GM10248 (cell line): ENCODE data around the gene SYT9.
"Not testable (repeated sequence)": the region's sequence is repeated elsewhere in the genome, so short reads cannot be mapped to it uniquely, and the experiment has no call there.

Source experiments
- CTCF ChIA-PET: fragments of 300-600 bp; sonication (Branson Sonifier 250); formaldehyde crosslinking; extraction: SDS; loops from one replicate; lab custom pipeline; 2021; ENCODE audit warnings: antibody characterized with exemption; lab: Yijun Ruan, JAX
- POLR2A ChIA-PET: fragments of 350-650 bp; sonication (Branson Sonifier 250); formaldehyde crosslinking; extraction: SDS; loops from one replicate; lab custom pipeline; 2020; ENCODE audit warnings: antibody characterized with exemption; lab: Yijun Ruan, JAX
- DNase-seq: peaks from one replicate; pipeline ENCODE4 v3.0.0; 2012; ENCODE audit errors: extremely low spot score
- CTCF ChIP-seq: IDR thresholded peaks from 2 replicates; pipeline ENCODE4 v1.5.1; 2012; ENCODE audit warnings: mild to moderate bottlenecking, low read depth; ENCODE audit errors: extremely low read depth, missing control alignments, control extremely low read depth

SYT9 gene

DNA sequence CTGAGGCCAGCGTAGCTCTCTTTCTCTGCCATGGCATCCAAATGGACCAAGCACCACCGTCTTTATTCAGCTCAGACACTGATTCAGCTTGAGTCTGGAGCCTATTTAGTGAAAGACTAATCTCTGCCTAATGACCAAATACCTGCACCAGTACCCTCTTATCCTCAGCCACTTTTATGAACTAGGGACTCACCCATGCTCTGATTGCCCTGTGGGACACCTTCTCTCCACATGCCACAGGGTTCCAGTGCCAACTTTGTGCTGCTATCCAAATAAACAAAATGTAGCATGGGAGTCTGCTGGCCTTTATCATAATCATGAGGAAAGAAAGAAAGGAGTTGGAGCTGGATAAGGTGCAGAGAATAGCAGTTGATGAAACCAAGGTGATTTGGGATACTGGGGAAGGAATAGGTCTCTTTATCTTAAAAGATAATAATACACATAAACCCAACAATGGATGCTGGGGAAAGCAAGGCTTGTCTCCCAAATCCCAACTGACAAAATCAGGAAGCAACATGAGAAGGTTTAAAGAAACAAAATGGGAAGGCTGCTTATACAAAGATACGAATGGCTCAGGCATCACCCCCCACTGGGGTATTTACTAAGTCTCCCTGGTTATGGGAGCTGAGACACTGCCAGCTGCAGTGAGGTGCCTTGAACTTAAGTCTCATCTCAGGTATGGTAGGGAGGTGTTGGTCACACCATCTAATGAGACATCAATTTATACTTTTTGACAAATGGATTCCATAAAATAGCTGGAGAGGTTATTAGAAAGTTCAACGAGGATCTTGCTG, 63.3 kb downstream of the SYT9 start:
- ChIA-PET POLR2A (no interaction called here), CTCF (interaction anchor here (1.2 kb wide), 1 partner anchor 36 kb away, joined by 3 read pairs; no protein-coding TSS in a partner anchor)
- no peak for TF ChIP-seq CTCF
- DNase-seq = no peak

- TF ChIP-seq CTCF = no peak
- DNase-seq = no peak
- ChIA-PET CTCF (interaction anchor here (1.0 kb wide), 2 partner anchors 16 to 19 kb away, joined by 3 read pairs; no protein-coding TSS in a partner anchor), POLR2A (no interaction called here)
These were observed 67.8 kb downstream of the SYT9 start for GRCh38 chr11:7319501-7319900.

GRCh38 chr11:7320306-7320705, 68.6 kb downstream of the SYT9 start:
- POLR2A ChIA-PET = no interaction called here
- no peak for DNase-seq
- CTCF ChIA-PET = interaction anchor here (1.0 kb wide), 1 partner anchor 18 kb away, joined by 3 read pairs; no protein-coding TSS in a partner anchor
- no peak for TF ChIP-seq CTCF

- DNase-seq = no peak
- no peak for TF ChIP-seq CTCF
- POLR2A ChIA-PET = no interaction called here
- CTCF ChIA-PET = no interaction called here
These were observed 70.1 kb downstream of the SYT9 start for GRCh38 chr11:7321473-7322450.

DNA sequence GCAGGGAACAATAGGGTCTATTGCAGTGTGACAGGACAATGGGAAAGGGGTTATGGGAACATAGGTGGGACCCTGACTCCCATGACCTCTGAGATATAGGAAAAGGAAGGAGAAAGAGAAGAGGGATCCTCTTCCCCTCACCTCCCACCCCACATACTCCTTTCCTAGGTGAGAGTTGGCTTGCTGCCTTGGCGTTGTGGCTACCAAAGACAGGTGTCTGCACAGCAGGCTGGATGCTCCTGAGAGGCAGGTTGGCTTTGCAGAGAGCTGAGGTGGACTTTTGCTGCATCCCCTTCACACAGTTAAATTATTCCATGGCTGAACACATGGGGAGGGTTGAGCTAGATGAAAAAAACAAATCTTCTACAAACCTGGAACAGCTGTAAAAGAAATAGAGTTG, 80.7 kb downstream of the SYT9 start:
- ChIA-PET CTCF (interaction anchor here (1.3 to 1.5 kb wide), 2 partner anchors 16 to 110 kb away, joined by 3 to 5 read pairs; no protein-coding TSS in a partner anchor), POLR2A (no interaction called here)
- no peak for TF ChIP-seq CTCF

GRCh38 chr11:7332962-7333361, 81.3 kb downstream of the SYT9 start:
- DNase-seq = no peak
- ChIA-PET POLR2A (no interaction called here), CTCF (interaction anchor here (1.3 to 1.5 kb wide), 2 partner anchors 17 to 109 kb away, joined by 3 to 5 read pairs; no protein-coding TSS in a partner anchor)
- TF ChIP-seq CTCF = no peak

More for the DNA sequence above, 80.7 kb downstream of the SYT9 start:
- no peak for DNase-seq

DNA sequence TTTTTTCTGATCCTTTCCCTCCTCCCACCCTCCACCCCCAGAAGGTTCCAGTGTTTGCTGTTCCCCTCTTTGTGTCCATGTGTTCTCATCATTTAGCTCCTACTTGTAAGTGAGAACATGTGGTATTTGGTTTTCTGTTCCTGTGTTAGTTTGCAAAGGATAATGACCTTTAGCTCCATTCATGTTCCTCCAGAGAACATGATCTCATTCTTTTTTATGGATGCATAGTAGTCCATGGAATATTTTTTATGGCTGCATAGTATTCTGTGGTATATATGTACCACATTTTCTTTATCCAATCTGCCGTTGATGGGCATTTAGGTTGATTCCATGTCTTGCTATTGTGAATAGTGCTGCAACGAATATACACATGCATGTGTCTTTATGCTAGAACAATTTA, 83.7 kb downstream of the SYT9 start:
- POLR2A ChIA-PET, DNase-seq: not testable (repeated sequence)
- CTCF ChIA-PET = interaction anchor here (1.0 kb wide), 2 partner anchors 16 to 20 kb away, joined by 3 read pairs; no protein-coding TSS in a partner anchor
